Neuronal stem cell (in vitro differentiated cells): ENCODE results near the gene ESPNL.
A peak's percentile ranks its signal among the peaks of the same experiment; 100 is the strongest.
"Not testable (repeated sequence)": the region's sequence is repeated elsewhere in the genome, so short reads cannot be mapped to it uniquely, and the experiment has no call there.

Experiments
- DNase-seq: peaks from one replicate; pipeline ENCODE4 v3.0.0-alpha.2; 2013; ENCODE audit warnings: low spot score
- H2AFZ ChIP-seq: one replicate; pipeline ENCODE4 v1.6.1; 2013; ENCODE audit warnings: mild to moderate bottlenecking, low read length, inconsistent platforms
- H2AK5ac ChIP-seq: 2 replicates; pipeline ENCODE4 v1.6.1; 2013; ENCODE audit warnings: low read depth, mild to moderate bottlenecking, inconsistent platforms, low read length, moderate library complexity, mixed read lengths
- H2BK120ac ChIP-seq: 2 replicates; pipeline ENCODE4 v1.6.1; 2013; ENCODE audit warnings: low read depth, mild to moderate bottlenecking, inconsistent platforms, low read length, moderate library complexity, mixed read lengths
- H2BK12ac ChIP-seq: one replicate; pipeline ENCODE4 v1.6.1; 2013; ENCODE audit warnings: low read length, inconsistent platforms
- H2BK15ac ChIP-seq: 2 replicates; pipeline ENCODE4 v1.6.1; 2013; ENCODE audit warnings: mild to moderate bottlenecking, low read length, inconsistent platforms, mixed read lengths
- H2BK5ac ChIP-seq: one replicate; pipeline ENCODE4 v1.6.1; 2013; ENCODE audit warnings: inconsistent platforms, mild to moderate bottlenecking, low read length, moderate library complexity
- H3K14ac ChIP-seq: one replicate; pipeline ENCODE4 v1.6.1; 2013; ENCODE audit warnings: low read length, inconsistent platforms
- H3K18ac ChIP-seq: 2 replicates; pipeline ENCODE4 v1.6.1; 2013; ENCODE audit warnings: low read length, inconsistent platforms
- H3K23ac ChIP-seq: 2 replicates; pipeline ENCODE4 v1.6.1; 2013; ENCODE audit warnings: low read depth, mild to moderate bottlenecking, mixed read lengths, low read length, inconsistent platforms; ENCODE audit not compliant: poor library complexity
- H3K27ac ChIP-seq: replicated peaks from 3 replicates; pipeline ENCODE4 v1.5.1; 2013; ENCODE audit warnings: low read length, inconsistent platforms
- H3K27me3 ChIP-seq, 3 experiments: 2 replicates each; pipeline ENCODE4 v1.6.1; 2013; ENCODE audit warnings: low read length in 3 of 3, mild to moderate bottlenecking in 2 of 3, inconsistent platforms in 1 of 3, low read depth in 1 of 3, mixed read lengths in 1 of 3, moderate library complexity in 1 of 3; ENCODE audit not compliant: control insufficient read depth in 3 of 3, insufficient read depth in 3 of 3
- H3K36me3 ChIP-seq, 2 donors: replicated peaks in 1 of 2; 2 replicates each; pipeline ENCODE4 v1.6.1; 2013; ENCODE audit warnings: low read length in 2 of 2; ENCODE audit not compliant: control insufficient read depth in 2 of 2, insufficient read depth in 2 of 2
- H3K4ac ChIP-seq: 2 replicates; pipeline ENCODE4 v1.6.1; 2013; ENCODE audit warnings: inconsistent platforms, mild to moderate bottlenecking, low read length, moderate library complexity
- H3K4me1 ChIP-seq, 2 donors: 1 replicate in 1 of 2; 2 replicates in 1 of 2; pipeline ENCODE4 v1.6.1; 2013; ENCODE audit warnings: low read length in 2 of 2, low read depth in 1 of 2; ENCODE audit not compliant: control insufficient read depth in 2 of 2, insufficient read depth in 1 of 2
- H3K4me2 ChIP-seq: one replicate; pipeline ENCODE4 v1.6.1; 2013; ENCODE audit warnings: mild to moderate bottlenecking, low read length, inconsistent platforms; ENCODE audit not compliant: insufficient read depth, poor library complexity, severe bottlenecking
- H3K4me3 ChIP-seq, 2 donors: 2 replicates each; pipeline ENCODE4 v1.5.1; 2013; ENCODE audit warnings: low read length in 2 of 2, mild to moderate bottlenecking in 2 of 2, inconsistent platforms in 1 of 2, moderate library complexity in 1 of 2
- H3K79me1 ChIP-seq: one replicate; pipeline ENCODE4 v1.6.1; 2013; ENCODE audit warnings: low read depth, mild to moderate bottlenecking, inconsistent platforms, low read length, moderate library complexity
- H3K9ac ChIP-seq: one replicate; pipeline ENCODE4 v1.6.1; 2013; ENCODE audit warnings: mild to moderate bottlenecking, low read depth, low read length, inconsistent platforms; ENCODE audit not compliant: poor library complexity
- H3K9me3 ChIP-seq, 2 donors: replicated peaks in 1 of 2; 2 replicates each; pipeline versions ENCODE3 to v1.6.1; 2013; ENCODE audit warnings: low read length in 2 of 2, mild to moderate bottlenecking in 2 of 2, inconsistent platforms in 1 of 2, low read depth in 1 of 2, mixed read lengths in 1 of 2, moderate library complexity in 1 of 2; ENCODE audit not compliant: control insufficient read depth in 2 of 2, insufficient read depth in 1 of 2
- H4K8ac ChIP-seq: one replicate; pipeline ENCODE4 v1.6.1; 2013; ENCODE audit warnings: low read depth, mild to moderate bottlenecking, inconsistent platforms, low read length, moderate library complexity
- H4K91ac ChIP-seq: one replicate; pipeline ENCODE4 v1.6.1; 2013; ENCODE audit warnings: low read length, low read depth, mild to moderate bottlenecking, inconsistent platforms; ENCODE audit not compliant: poor library complexity
- WGBS, 2 donors: extraction: QIAGEN DNeasy Blood & Tissue Kit; methylation state at CpG; one replicate each; pipeline ENCODE4 v1.1.7; 2013; ENCODE audit warnings: missing lambda C conversion rate in 2 of 2, mixed read lengths in 1 of 2; ENCODE audit not compliant: insufficient read length in 2 of 2, insufficient replicate concordance in 1 of 2; ENCODE audit errors: extremely low coverage in 2 of 2; 5-methylcytosine and 5-hydroxymethylcytosine counted together

Gene ESPNL

GRCh38 chr2:238113611-238114010 is 13.5 kb downstream of the ESPNL start:
- no peak overlapping the region for H2BK5ac ChIP-seq
- H2BK120ac ChIP-seq = no peak overlapping the region
- H3K14ac ChIP-seq = peak overlapping the region; percentile 38
- H2AFZ ChIP-seq = no peak overlapping the region
- no peak overlapping the region for H2BK15ac ChIP-seq
- H2AK5ac ChIP-seq = peak overlapping the region; percentile 2
- H4K8ac ChIP-seq = no peak overlapping the region
- H3K4me2 ChIP-seq = no peak overlapping the region
- peak overlapping the region; percentile 75 for H3K23ac ChIP-seq
- peaks cover 0 to 10% of the 10 kb centered on the region in 2 donors for H3K9me3 ChIP-seq
- no peaks in the 10 kb centered on the region for H3K36me3 ChIP-seq
- peaks cover 3% of the 10 kb centered on the region for H3K79me1 ChIP-seq
- no peak overlapping the region for H2BK12ac ChIP-seq
- H3K4me1 ChIP-seq = peaks cover 4 to 6% of the 10 kb centered on the region in 2 donors
- no peak overlapping the region for H3K4me3 ChIP-seq
- H3K9ac ChIP-seq = no peak overlapping the region
- no CpG with 5 or more reads among the region's 13 CpGs for WGBS, 2 donors
- no peak overlapping the region for H3K27ac ChIP-seq
- no peak overlapping the region for H3K18ac ChIP-seq
- peaks cover 0 to 11% (median 0%) of the 10 kb centered on the region in 3 experiments for H3K27me3 ChIP-seq
- H4K91ac ChIP-seq = no peak overlapping the region
- no peak overlapping the region for H3K4ac ChIP-seq
- no peak for DNase-seq

GRCh38 chr2:238114331-238114841 is 14.2 kb downstream of the ESPNL start:
- Histone ChIP-seq H3K9me3 (peaks cover 0 to 10% of the 10 kb centered on the region in 2 donors), H3K14ac (peak overlapping the region; percentile 82), H3K4ac (no peak overlapping the region), H4K91ac (no peak overlapping the region), H3K36me3 (no peaks in the 10 kb centered on the region), H3K4me3 (no peak overlapping the region), H3K27ac (no peak overlapping the region), H2BK15ac (peak overlapping the region; percentile 37), H3K79me1 (peaks cover 3% of the 10 kb centered on the region), H3K23ac (no peak overlapping the region), H3K18ac (peak overlapping the region; percentile 76), H4K8ac (no peak overlapping the region), H3K4me2 (no peak overlapping the region), H2BK120ac (no peak overlapping the region), H2BK5ac (peak overlapping the region; percentile 53), H3K27me3 (peaks cover 0 to 17% (median 0%) of the 10 kb centered on the region in 3 experiments), H2AK5ac (peak overlapping the region; percentile 81), H3K9ac (peak overlapping the region; percentile 21), H2AFZ (no peak overlapping the region), H2BK12ac (no peak overlapping the region), H3K4me1 (no peaks in the 10 kb centered on the region)
- no CpG with 5 or more reads among the region's 16 CpGs for WGBS, 2 donors
- no peak for DNase-seq

DNA sequence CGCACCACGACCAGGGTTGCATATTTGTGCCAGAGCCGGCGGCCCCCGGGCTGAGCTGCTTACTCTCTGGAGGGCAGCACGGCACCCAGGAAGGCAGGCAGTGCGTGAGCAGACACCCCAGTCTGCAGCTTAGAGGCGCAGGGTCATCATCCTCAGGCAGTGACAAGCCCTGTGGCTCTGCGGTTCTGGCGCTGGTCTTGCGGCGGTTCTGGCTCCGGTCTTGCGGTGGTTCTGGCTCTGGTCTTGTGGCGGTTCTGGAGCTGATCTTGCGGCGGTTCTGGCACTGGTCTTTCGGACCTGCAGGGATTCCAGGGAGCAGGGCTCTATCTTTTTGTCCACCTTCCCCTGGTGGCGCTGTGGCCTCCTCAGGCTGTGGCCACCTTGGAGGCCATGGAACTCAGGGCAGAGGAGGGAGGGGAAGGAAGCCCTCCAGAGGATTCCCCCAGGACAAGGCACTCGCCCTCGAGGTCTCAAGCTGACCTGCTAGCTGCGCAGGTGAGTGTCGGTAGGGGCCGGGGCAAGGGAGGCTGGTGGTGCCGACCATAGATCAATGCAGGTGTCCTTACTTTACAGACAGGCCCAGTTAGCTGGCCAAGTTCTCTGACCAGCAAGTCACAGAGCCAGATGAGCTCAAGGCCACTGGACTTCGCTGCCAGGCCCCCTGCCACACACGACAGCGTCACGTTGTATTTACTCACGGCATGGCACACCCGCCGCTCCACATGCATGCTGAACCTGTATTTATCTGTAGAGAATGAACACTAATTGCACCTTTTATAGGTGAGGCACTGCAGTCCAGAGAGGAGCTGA is 14.9 kb downstream of the ESPNL start:
- Histone ChIP-seq H3K27me3 (peaks cover 0 to 23% (median 0%) of the 10 kb centered on the region in 3 experiments), H3K9me3 (peaks cover 0 to 10% of the 10 kb centered on the region in 2 donors), H2BK5ac (peak overlapping the region; percentile 53), H3K4me2 (no peak overlapping the region), H2BK15ac (peak overlapping the region; percentile 67), H2AK5ac (no peak overlapping the region), H4K8ac (no peak overlapping the region), H3K79me1 (peaks cover 3% of the 10 kb centered on the region), H3K36me3 (no peaks in the 10 kb centered on the region), H2BK120ac (no peak overlapping the region), H2BK12ac (no peak overlapping the region), H3K9ac (peak overlapping the region; percentile 21), H3K27ac (no peak overlapping the region), H3K23ac (peak overlapping the region; percentile 55), H3K14ac (peak overlapping the region; percentile 82), H3K4me3 (no peak overlapping the region), H3K18ac (peak overlapping the region; percentile 87), H3K4me1 (peaks cover 0 to 2% of the 10 kb centered on the region in 2 donors), H4K91ac (peak overlapping the region; percentile 64), H2AFZ (no peak overlapping the region), H3K4ac (no peak overlapping the region)
- no CpG with 5 or more reads among the region's 32 CpGs for WGBS, 2 donors
- no peak for DNase-seq

DNA sequence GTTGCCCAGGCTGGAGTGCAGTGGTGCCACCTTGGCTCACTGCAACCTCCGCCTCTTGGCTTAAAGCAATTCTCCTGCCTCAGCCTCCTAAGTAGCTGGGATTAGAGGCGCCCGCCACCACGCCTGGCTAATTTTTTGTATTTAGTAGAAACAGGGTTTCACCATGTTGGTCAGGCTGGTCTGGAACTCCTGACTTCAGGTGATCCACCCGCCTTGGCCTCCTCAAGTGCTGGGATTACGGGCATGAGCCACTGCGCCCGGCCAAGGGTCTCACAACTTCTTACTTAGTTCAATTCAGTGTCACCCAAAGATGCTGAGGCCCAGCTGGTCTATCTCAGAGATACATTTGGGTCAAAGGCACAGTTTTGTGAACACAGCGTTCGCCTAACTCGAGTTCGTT is 15.6 kb downstream of the ESPNL start:
- DNase-seq, H2AFZ ChIP-seq, H2BK120ac ChIP-seq, H4K91ac ChIP-seq, H3K27ac ChIP-seq, H3K4ac ChIP-seq, H2BK12ac ChIP-seq, H3K79me1 ChIP-seq, H3K9me3 ChIP-seq, H3K4me3 ChIP-seq, H3K4me2 ChIP-seq, H3K18ac ChIP-seq, H3K23ac ChIP-seq, H3K36me3 ChIP-seq, H3K9ac ChIP-seq, H3K14ac ChIP-seq, H2BK15ac ChIP-seq, H4K8ac ChIP-seq, H3K4me1 ChIP-seq, H2AK5ac ChIP-seq, H2BK5ac ChIP-seq: not testable (repeated sequence)
- H3K27me3 ChIP-seq = peaks cover 0 to 26% (median 0%) of the 10 kb centered on the region in 3 experiments
- WGBS, 2 donors = no CpG with 5 or more reads among the region's 12 CpGs
